22Rv1 (cell line): ENCODE measurements around the gene UBAP1L.
"Not testable (repeated sequence)": the region's sequence is repeated elsewhere in the genome, so short reads cannot be mapped to it uniquely, and the experiment has no call there.

Experiments used
- H3K27ac ChIP-seq: fragments of 450-650 bp; 2 replicates; pipeline ENCODE4 v1.5.1; 2017
- ZFX ChIP-seq: fragments of 450-650 bp; IDR thresholded peaks from 2 replicates; pipeline ENCODE4 v1.6.1; 2017; ENCODE audit warnings: antibody characterized with exemption, borderline replicate concordance
- TF ChIP-seq, protein P1 (sequence below): fragments of 450-650 bp; IDR thresholded peaks from 2 replicates; pipeline ENCODE4 v1.5.1; 2017; ENCODE audit warnings: mild to moderate bottlenecking

UBAP1L gene

DNA sequence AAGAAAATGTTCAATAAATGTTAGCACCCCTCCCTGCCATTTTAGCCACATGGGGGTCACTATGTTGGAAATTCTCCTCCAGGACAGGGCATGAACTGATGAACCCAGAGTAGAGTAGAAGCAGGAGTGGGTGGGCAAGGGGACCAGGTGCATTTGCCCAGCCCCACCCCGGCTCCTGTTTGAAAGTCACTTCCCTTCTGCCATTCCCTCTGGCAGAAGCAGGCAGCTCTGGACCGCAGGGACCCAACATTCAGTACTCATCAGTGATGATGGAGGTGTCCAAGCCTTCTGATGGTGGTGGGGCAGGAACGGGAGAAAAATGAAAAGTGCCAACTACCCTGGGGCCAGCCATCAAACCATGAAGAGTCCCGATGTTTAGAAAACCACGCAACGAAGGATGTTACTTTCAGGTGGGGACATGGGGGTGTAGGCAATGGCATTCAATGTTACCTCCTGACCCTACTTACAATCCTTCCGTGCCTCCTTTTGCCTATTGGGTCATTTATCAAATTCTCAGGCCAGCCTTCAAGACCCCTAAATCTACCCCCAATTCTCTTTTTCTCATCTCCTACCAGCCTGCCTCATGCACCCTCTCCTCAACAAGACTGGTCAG, 17.2 kb downstream of the UBAP1L start:
- H3K27ac ChIP-seq, result no peak overlapping the region
- TF ChIP-seq ZFX, result no peak
- TF ChIP-seq, protein P1, sequence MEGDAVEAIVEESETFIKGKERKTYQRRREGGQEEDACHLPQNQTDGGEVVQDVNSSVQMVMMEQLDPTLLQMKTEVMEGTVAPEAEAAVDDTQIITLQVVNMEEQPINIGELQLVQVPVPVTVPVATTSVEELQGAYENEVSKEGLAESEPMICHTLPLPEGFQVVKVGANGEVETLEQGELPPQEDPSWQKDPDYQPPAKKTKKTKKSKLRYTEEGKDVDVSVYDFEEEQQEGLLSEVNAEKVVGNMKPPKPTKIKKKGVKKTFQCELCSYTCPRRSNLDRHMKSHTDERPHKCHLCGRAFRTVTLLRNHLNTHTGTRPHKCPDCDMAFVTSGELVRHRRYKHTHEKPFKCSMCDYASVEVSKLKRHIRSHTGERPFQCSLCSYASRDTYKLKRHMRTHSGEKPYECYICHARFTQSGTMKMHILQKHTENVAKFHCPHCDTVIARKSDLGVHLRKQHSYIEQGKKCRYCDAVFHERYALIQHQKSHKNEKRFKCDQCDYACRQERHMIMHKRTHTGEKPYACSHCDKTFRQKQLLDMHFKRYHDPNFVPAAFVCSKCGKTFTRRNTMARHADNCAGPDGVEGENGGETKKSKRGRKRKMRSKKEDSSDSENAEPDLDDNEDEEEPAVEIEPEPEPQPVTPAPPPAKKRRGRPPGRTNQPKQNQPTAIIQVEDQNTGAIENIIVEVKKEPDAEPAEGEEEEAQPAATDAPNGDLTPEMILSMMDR, result no peak

GRCh38 chr15:65096481-65097385, 18.3 kb downstream of the UBAP1L start:
- TF ChIP-seq, protein P1, result no peak
- no peak for TF ChIP-seq ZFX
- no peak overlapping the region for H3K27ac ChIP-seq

- TF ChIP-seq, protein P1, result no peak
- TF ChIP-seq ZFX, result no peak
- no peak overlapping the region for H3K27ac ChIP-seq
These were observed 19.3 kb downstream of the UBAP1L start for GRCh38 chr15:65095747-65096104.

DNA sequence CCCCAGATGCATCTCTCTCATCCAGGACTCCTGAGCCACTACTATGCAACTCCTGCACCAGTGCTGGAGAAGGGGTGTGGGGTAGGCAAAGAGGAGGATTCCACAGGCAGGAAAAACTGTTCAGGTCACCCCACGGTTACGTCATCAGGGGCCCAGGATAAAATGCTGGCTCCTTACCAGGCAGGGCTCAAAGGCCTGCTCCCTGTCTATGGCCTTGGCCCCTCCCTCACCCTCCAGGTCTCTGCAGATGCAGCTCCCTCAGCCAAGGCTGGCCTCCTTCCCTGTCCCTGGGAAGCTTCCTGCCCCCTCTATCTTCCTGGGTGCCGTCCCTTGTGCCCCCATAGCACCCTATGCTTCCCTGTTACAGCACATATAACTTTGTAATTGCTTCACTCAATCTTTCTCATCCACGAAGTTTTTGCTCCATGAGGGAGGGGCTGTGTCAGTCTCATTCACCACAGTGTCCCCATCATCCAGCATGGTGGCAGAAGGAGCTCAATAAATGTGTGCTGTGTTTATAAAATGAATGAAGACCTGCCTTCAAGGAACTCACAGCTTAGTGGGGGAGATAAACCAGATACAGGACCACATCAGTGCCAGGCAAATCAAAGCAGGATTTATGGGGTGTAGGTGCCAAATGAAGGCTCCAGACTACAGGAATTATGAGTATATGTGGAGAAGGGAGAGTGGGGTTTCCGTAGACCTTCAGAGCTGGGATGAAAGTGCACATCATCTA, 19.8 kb downstream of the UBAP1L start:
- no peak for TF ChIP-seq ZFX
- TF ChIP-seq, protein P1, result no peak
- no peak overlapping the region for H3K27ac ChIP-seq

- TF ChIP-seq ZFX, result no peak
- TF ChIP-seq, protein P1, result no peak
These were observed 20.6 kb downstream of the UBAP1L start for GRCh38 chr15:65094294-65094995.

DNA sequence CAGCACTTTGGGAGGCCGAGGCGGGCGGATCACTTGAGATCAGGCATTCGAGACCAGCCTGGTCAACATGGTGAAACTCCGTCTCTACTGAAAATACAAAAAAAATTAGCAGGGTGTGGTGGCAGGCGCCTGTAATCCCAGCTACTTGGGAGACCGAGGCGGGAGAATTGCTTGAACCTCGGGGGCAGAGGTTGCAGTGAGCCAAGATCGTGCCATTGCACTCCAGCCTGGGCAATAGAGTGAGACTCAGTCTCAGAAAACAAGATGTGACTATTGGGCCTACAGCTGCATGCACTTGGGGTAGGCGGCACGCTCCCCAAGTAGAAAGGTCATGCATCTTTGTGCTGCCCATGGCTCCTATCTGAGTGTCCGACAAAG, 21.2 kb downstream of the UBAP1L start:
- H3K27ac ChIP-seq, result not testable (repeated sequence)

More at GRCh38 chr15:65094294-65094995, 20.6 kb downstream of the UBAP1L start:
- H3K27ac ChIP-seq, result no peak overlapping the region
